Activated B cell treated with CpG ODN at 0.5 μM for 24 hours (primary cell): ENCODE data around the gene SYCP3. TPM values are rescaled to one million over a fixed set of nuclear protein-coding genes. Genes with fewer than 3 reads are reported as not detected.

Source experiments
- ATAC-seq: fragments of 200-7000 bp; cut with Tn5 transposase; one replicate; pipeline ENCODE4 v1.10.0; 2021; ENCODE audit warnings: low read depth, mild to moderate bottlenecking, moderate library complexity
- CTCF ChIA-PET: fragments of 350-600 bp; sonication (Branson Sonifier 250); formaldehyde crosslinking; loops from one replicate; lab custom pipeline; 2021; ENCODE audit warnings: antibody characterized with exemption; lab: Charles Lee
- POLR2A ChIA-PET: fragments of 350-600 bp; sonication (Branson Sonifier 250); formaldehyde crosslinking; loops from one replicate; lab custom pipeline; 2021; ENCODE audit warnings: antibody characterized with exemption; lab: Charles Lee
- DNase-seq: peaks from one replicate; pipeline ENCODE4 v3.0.0; 2022
- H3K27ac Mint-ChIP-seq: one replicate; pipeline ENCODE4 v1.8.0; 2020; ENCODE audit warnings: mixed read lengths
- H3K27me3 Mint-ChIP-seq: one replicate; pipeline ENCODE4 v1.8.0; 2021; ENCODE audit warnings: mixed read lengths
- H3K36me3 Mint-ChIP-seq: one replicate; pipeline ENCODE4 v1.8.0; 2021; ENCODE audit warnings: low read depth, mixed read lengths
- H3K4me1 Mint-ChIP-seq: one replicate; pipeline ENCODE4 v1.8.0; 2021; ENCODE audit warnings: mixed read lengths
- H3K4me3 Mint-ChIP-seq: one replicate; pipeline ENCODE4 v1.8.0; 2020; ENCODE audit warnings: mild to moderate bottlenecking, mixed read lengths
- H3K9me3 Mint-ChIP-seq: one replicate; pipeline ENCODE4 v1.8.0; 2020; ENCODE audit warnings: mixed read lengths
- intact Hi-C: fragments of 100-400 bp; cut with micrococcal nuclease; formaldehyde crosslinking; loops from one replicate; pipeline ENCODE4 v1.15.1; 2024
- total RNA-seq: library from RNA; stranded (reverse); gene quantifications from 2 replicates; pipeline ENCODE4 v1.2.3, GENCODE V29; 2022
- TF ChIP-seq, protein P1 (sequence below): fragments of 200-600 bp; IDR thresholded peaks from one replicate; pipeline ENCODE4 v1.8.0; 2022; ENCODE audit warnings: antibody characterized with exemption, mild to moderate bottlenecking

SYCP3 gene
- total RNA-seq, 1 donor from 2014 or later = 0.49 TPM

DNA sequence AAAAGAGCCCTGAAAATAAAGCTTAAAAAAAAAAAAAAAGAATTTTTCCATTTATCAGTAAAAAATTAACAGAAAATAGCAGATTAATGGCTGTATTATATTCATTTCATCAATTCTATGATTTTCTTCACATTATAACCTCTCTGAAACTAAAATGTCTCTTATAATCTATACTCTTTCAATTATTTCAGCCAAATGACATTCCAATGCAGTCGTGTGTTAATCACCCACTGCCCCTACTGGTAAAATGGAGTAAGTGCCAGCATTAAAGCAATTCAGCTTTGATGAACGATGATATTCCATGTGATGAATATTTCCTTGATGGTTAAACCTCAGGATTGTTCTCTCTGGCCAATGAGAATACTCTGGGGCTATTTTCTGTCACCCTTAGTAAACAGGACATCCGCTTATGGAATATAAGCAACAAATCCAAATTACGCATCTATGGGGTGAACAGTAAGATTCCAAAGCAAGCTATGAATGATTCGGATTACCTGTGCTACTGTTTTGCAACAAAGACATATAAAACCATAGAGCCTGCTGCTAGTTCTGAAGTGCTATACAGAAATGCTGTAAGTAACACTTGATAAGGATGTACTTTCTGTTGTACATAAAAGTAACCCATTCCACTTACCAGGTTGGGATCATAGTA is 20.3 kb upstream of the SYCP3 start:
- H3K27me3 Mint-ChIP-seq = no peaks in the 10 kb centered on the region
- TF ChIP-seq, protein P1, sequence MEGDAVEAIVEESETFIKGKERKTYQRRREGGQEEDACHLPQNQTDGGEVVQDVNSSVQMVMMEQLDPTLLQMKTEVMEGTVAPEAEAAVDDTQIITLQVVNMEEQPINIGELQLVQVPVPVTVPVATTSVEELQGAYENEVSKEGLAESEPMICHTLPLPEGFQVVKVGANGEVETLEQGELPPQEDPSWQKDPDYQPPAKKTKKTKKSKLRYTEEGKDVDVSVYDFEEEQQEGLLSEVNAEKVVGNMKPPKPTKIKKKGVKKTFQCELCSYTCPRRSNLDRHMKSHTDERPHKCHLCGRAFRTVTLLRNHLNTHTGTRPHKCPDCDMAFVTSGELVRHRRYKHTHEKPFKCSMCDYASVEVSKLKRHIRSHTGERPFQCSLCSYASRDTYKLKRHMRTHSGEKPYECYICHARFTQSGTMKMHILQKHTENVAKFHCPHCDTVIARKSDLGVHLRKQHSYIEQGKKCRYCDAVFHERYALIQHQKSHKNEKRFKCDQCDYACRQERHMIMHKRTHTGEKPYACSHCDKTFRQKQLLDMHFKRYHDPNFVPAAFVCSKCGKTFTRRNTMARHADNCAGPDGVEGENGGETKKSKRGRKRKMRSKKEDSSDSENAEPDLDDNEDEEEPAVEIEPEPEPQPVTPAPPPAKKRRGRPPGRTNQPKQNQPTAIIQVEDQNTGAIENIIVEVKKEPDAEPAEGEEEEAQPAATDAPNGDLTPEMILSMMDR = peak; percentile 50
- ChIA-PET CTCF (interaction anchor here (0.6 to 2.8 kb wide), 34 partner anchors 10 to 979 kb away, joined by 3 to 34 read pairs (median 4); partner anchors contain the start of gene GNPTAB), POLR2A (interaction anchor here (0.6 to 1.6 kb wide), 6 partner anchors 15 to 645 kb away, joined by 3 to 10 read pairs (median 6); partner anchors contain the start of gene CHPT1)
- no peak overlapping the region for H3K27ac Mint-ChIP-seq
- DNase-seq (no peak), ATAC-seq (peak; percentile 79)
- no peak overlapping the region for H3K4me3 Mint-ChIP-seq
- peaks cover 46% of the 10 kb centered on the region for H3K36me3 Mint-ChIP-seq
- H3K4me1 Mint-ChIP-seq = peaks cover 18% of the 10 kb centered on the region
- H3K9me3 Mint-ChIP-seq = no peaks in the 10 kb centered on the region
- intact Hi-C loops = loop anchor here (1.0 to 5.0 kb wide), 6 partner anchors 63 to 345 kb away; partner anchors contain the start of gene CHPT1

DNA sequence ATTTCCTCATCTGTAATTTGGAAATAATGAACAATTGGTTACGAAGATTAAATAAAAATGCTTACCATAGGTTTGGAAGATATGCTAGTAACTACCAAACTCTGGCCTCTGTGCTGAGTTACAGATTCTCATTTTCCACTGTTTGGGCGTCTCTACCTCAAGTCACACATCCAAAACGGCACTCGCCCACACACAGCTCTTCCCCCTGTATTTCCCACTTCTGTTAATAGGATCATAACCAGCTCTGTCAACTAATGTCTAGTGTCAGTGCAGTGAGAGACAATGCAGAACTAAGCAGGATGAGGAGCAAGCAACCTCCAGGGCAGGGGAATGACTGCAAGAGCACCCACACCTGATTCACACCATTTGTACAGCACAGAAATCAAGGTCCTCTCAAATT is 10.9 kb upstream of the SYCP3 start:
- Mint-ChIP-seq H3K9me3 (no peaks in the 10 kb centered on the region), H3K27me3 (no peaks in the 10 kb centered on the region), H3K4me1 (peaks cover 34% of the 10 kb centered on the region), H3K27ac (no peak overlapping the region), H3K4me3 (no peak overlapping the region), H3K36me3 (peaks cover 82% of the 10 kb centered on the region)
- intact Hi-C loops = no loop called here
- ATAC-seq (no peak), DNase-seq (no peak)
- TF ChIP-seq, protein P1 = no peak
- ChIA-PET POLR2A (interaction anchor here (0.6 kb wide), 1 partner anchor 80 kb away, joined by 8 read pairs; no protein-coding TSS in a partner anchor), CTCF (no interaction called here)

DNA sequence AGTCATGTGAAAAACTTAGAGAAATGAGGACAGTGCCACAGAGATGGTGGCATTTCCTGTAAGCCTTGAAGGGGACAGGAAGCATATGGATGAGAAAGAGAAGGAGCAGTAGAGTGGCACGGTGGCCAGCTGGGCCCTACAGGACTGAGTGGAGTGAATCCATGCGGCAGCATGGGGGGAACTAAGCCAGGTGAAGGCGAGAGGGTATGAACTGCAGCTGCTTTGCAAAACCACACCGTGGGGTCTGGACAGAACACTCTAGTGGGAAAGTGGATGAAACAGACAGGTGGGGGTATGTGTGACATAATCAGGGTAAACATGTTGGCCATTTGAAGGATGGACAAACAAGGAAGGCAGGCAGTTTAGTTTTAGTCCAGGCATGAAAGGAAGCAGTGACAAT is 10.4 kb upstream of the SYCP3 start:
- DNase-seq (no peak), ATAC-seq (no peak)
- no peaks in the 10 kb centered on the region for H3K9me3 Mint-ChIP-seq
- intact Hi-C loops = no loop called here
- H3K27me3 Mint-ChIP-seq = no peaks in the 10 kb centered on the region
- POLR2A ChIA-PET = no interaction called here
- CTCF ChIA-PET = no interaction called here
- H3K4me3 Mint-ChIP-seq = no peak overlapping the region
- TF ChIP-seq, protein P1 = no peak
- H3K4me1 Mint-ChIP-seq = peaks cover 39% of the 10 kb centered on the region
- peaks cover 82% of the 10 kb centered on the region for H3K36me3 Mint-ChIP-seq
- H3K27ac Mint-ChIP-seq = peak overlapping the region; percentile 19

DNA sequence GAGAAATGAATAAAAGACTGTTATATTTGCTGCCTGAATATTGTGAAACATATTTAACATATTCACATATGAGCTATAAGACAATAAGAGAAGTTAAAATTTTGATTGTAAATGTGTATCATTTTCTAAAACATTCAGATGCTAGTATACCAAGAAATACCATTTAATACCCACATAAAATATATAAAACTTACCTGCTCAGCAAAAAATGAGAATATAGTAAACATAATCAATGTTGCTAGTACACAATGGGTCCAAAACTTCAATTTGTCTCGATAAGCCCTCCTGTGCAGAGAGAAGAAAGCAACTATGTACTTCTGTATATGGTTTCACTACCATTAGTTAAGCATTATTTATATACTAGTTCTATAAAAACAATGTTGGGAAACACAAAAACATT is 9.6 kb upstream of the SYCP3 start:
- no peak for DNase-seq
- H3K27me3 Mint-ChIP-seq = no peaks in the 10 kb centered on the region
- H3K27ac Mint-ChIP-seq = no peak overlapping the region
- intact Hi-C loops = no loop called here
- CTCF ChIA-PET = interaction anchor here (3.3 kb wide), 1 partner anchor 11 kb away, joined by 16 read pairs; no protein-coding TSS in a partner anchor
- POLR2A ChIA-PET = no interaction called here
- no peak overlapping the region for H3K4me3 Mint-ChIP-seq
- peaks cover 47% of the 10 kb centered on the region for H3K4me1 Mint-ChIP-seq
- ATAC-seq = no peak
- H3K9me3 Mint-ChIP-seq = no peaks in the 10 kb centered on the region
- H3K36me3 Mint-ChIP-seq = peaks cover 83% of the 10 kb centered on the region
- TF ChIP-seq, protein P1 = no peak

DNA sequence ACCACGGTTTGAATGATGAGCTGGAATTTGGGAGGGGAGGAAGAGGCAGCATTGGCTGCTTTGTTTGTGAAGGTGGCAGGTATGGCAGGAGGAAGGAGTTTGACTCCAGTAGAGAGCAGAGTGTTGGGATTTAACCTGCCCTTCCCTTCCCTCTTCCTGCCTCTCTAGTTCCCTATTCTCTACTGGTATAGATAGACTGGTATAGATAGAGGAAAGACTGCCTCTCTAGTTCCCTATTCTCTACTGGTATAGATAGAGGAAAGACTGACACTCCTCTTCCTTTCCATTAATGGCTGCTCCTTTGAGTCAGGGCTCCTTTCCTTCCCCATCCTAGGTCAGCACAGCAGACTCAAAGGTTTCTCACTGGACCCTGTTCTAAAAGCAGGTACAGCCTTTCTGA is 8.4 kb upstream of the SYCP3 start:
- ChIA-PET CTCF (interaction anchor here (1.4 to 3.3 kb wide), 2 partner anchors 12 to 25 kb away, joined by 3 to 16 read pairs; no protein-coding TSS in a partner anchor), POLR2A (interaction anchor here (1.6 kb wide), 1 partner anchor 50 kb away, joined by 6 read pairs; no protein-coding TSS in a partner anchor)
- Mint-ChIP-seq H3K36me3 (peaks cover 80% of the 10 kb centered on the region), H3K27me3 (no peaks in the 10 kb centered on the region), H3K9me3 (no peaks in the 10 kb centered on the region), H3K4me1 (peaks cover 59% of the 10 kb centered on the region), H3K27ac (no peak overlapping the region), H3K4me3 (no peak overlapping the region)
- ATAC-seq = no peak
- intact Hi-C loops = no loop called here
- TF ChIP-seq, protein P1 = no peak
- DNase-seq = no peak
